Astrocyte (in vitro differentiated cells and primary cell): ENCODE measurements around the gene FOLR1. TPM values are rescaled to one million over a fixed set of nuclear protein-coding genes. Genes with fewer than 3 reads are reported as not detected.
A peak's percentile ranks its signal among the peaks of the same experiment; 100 is the strongest.

Experiments used
- DNase-seq: peaks from one replicate; pipeline ENCODE4 v3.0.0-alpha.2; 2010; ENCODE audit warnings: low read depth
- FAIRE-seq: peaks from 2 replicates; lab custom pipeline; 2011; peaks lifted over from hg19 to GRCh38; lab: Jason Lieb, UNC
- H2AFZ ChIP-seq: 2 replicates; pipeline ENCODE4 v1.6.0; 2012; ENCODE audit warnings: low read depth, low read length, inconsistent platforms
- H3K27ac ChIP-seq: 2 replicates; pipeline ENCODE4 v1.5.1; 2011; ENCODE audit warnings: low read depth, low read length, inconsistent platforms
- H3K27me3 ChIP-seq: 2 replicates; pipeline ENCODE4 v1.6.0; 2011; ENCODE audit warnings: low read length, inconsistent platforms; ENCODE audit not compliant: insufficient read depth
- H3K36me3 ChIP-seq: 2 replicates; pipeline ENCODE4 v1.5.1; 2011; ENCODE audit warnings: low read length, inconsistent platforms; ENCODE audit not compliant: insufficient read depth
- H3K4me1 ChIP-seq: 2 replicates; pipeline ENCODE4 v1.5.1; 2011; ENCODE audit warnings: low read length, inconsistent platforms; ENCODE audit not compliant: insufficient read depth
- H3K4me2 ChIP-seq: 2 replicates; pipeline ENCODE4 v1.6.0; 2012; ENCODE audit warnings: low read length, inconsistent platforms
- H3K4me3 ChIP-seq: 2 replicates; pipeline ENCODE4 v1.5.1; 2011; ENCODE audit warnings: low read depth, mild to moderate bottlenecking, low read length, inconsistent platforms; ENCODE audit not compliant: insufficient read depth
- H3K79me2 ChIP-seq: 2 replicates; pipeline ENCODE4 v1.6.0; 2012; ENCODE audit warnings: mild to moderate bottlenecking, low read length, inconsistent platforms; ENCODE audit not compliant: insufficient read depth
- H3K9ac ChIP-seq: 2 replicates; pipeline ENCODE4 v1.6.0; 2012; ENCODE audit warnings: mild to moderate bottlenecking, low read length, inconsistent platforms
- H3K9me3 ChIP-seq: 2 replicates; pipeline ENCODE4 v1.5.1; 2012; ENCODE audit warnings: low read depth, mild to moderate bottlenecking, low read length, inconsistent platforms; ENCODE audit not compliant: insufficient read depth
- H4K20me1 ChIP-seq: 2 replicates; pipeline ENCODE4 v1.6.0; 2012; ENCODE audit warnings: low read length, inconsistent platforms; ENCODE audit not compliant: insufficient read depth
- H3K27ac Mint-ChIP-seq: one replicate; pipeline ENCODE4 v1.8.0; 2021; ENCODE audit warnings: mild to moderate bottlenecking, mixed read lengths; ENCODE audit not compliant: unreplicated experiment
- H3K27me3 Mint-ChIP-seq: one replicate; pipeline ENCODE4 v1.8.0; 2021; ENCODE audit warnings: low read depth, mixed read lengths; ENCODE audit not compliant: unreplicated experiment
- H3K36me3 Mint-ChIP-seq: one replicate; pipeline ENCODE4 v1.8.0; 2021; ENCODE audit warnings: low read depth, mixed read lengths; ENCODE audit not compliant: unreplicated experiment
- H3K4me1 Mint-ChIP-seq: one replicate; pipeline ENCODE4 v1.8.0; 2021; ENCODE audit warnings: low read depth, mixed read lengths; ENCODE audit not compliant: unreplicated experiment
- H3K4me3 Mint-ChIP-seq: one replicate; pipeline ENCODE4 v1.8.0; 2021; ENCODE audit warnings: mild to moderate bottlenecking, moderate library complexity, mixed read lengths; ENCODE audit not compliant: unreplicated experiment
- H3K9me3 Mint-ChIP-seq: one replicate; pipeline ENCODE4 v1.8.0; 2021; ENCODE audit warnings: mild to moderate bottlenecking, mixed read lengths; ENCODE audit not compliant: unreplicated experiment
- CTCF ChIP-seq: IDR thresholded peaks from 2 replicates; pipeline ENCODE4 v1.5.1; 2011; ENCODE audit warnings: low read depth, mild to moderate bottlenecking, inconsistent platforms, low read length, moderate library complexity; ENCODE audit not compliant: insufficient read depth
- EZH2 ChIP-seq: IDR thresholded peaks from 2 replicates; pipeline ENCODE4 v1.6.1; 2012; ENCODE audit warnings: mild to moderate bottlenecking, low read length, inconsistent platforms; ENCODE audit not compliant: insufficient read depth
- total RNA-seq: library from RNA; stranded (reverse); gene quantifications from 2 replicates; pipeline ENCODE4 v1.2.1, GENCODE V29; 2021

FOLR1 gene
- total RNA-seq, 1 donor from 2014 or later = 3.2 TPM

GRCh38 chr11:72243173-72244059 lies 51.5 kb downstream of the FOLR1 start:
- Histone ChIP-seq H3K27ac (no peak overlapping the region), H2AFZ (no peak overlapping the region), H3K9ac (no peak overlapping the region), H3K27me3 (peaks cover 74% of the 10 kb centered on the region), H3K4me2 (no peak overlapping the region), H3K4me3 (no peak overlapping the region), H3K9me3 (no peaks in the 10 kb centered on the region), H3K79me2 (no peaks in the 10 kb centered on the region), H3K36me3 (no peaks in the 10 kb centered on the region), H3K4me1 (peaks cover 24% of the 10 kb centered on the region), H4K20me1 (peaks cover 17% of the 10 kb centered on the region)
- Mint-ChIP-seq H3K4me3 (peak overlapping the region; percentile 55), H3K27ac (no peak overlapping the region), H3K4me1 (peaks cover 11% of the 10 kb centered on the region), H3K36me3 (peaks cover 4% of the 10 kb centered on the region), H3K9me3 (peaks cover 17% of the 10 kb centered on the region), H3K27me3 (peaks cover 40% of the 10 kb centered on the region)
- TF ChIP-seq CTCF = no peak
- peak; percentile 71 for TF ChIP-seq EZH2
- DNase-seq (no peak), FAIRE-seq (no peak)

GRCh38 chr11:72244060-72244360 lies 52.1 kb downstream of the FOLR1 start, which contains the start of gene PHOX2A:
Gene PHOX2A, minus strand, starts transcription at chr11:72244176. Its CDS starts 172 bp downstream, at chr11:72244004.
- peak within 1 kb of the TSS; percentile 73 for H3K4me2 ChIP-seq

More at GRCh38 chr11:72244060-72244360, 52.1 kb downstream of the FOLR1 start, which contains the start of gene PHOX2A:
- no peaks in the 10 kb centered on the region for H3K79me2 ChIP-seq
- FAIRE-seq (no peak), DNase-seq (no peak)
- no peaks in the 10 kb centered on the region for H3K9me3 ChIP-seq
- Mint-ChIP-seq H3K9me3 (peaks cover 17% of the 10 kb centered on the region), H3K27me3 (peaks cover 39% of the 10 kb centered on the region), H3K4me3 (peak within 1 kb of the TSS; percentile 66), H3K36me3 (peaks cover 4% of the 10 kb centered on the region), H3K4me1 (peaks cover 7% of the 10 kb centered on the region), H3K27ac (no peak within 1 kb of the TSS)
- peaks cover 18% of the 10 kb centered on the region for H3K4me1 ChIP-seq
- H3K27ac ChIP-seq = no peak within 1 kb of the TSS
- TF ChIP-seq EZH2 (no peak), CTCF (no peak)
- H2AFZ ChIP-seq = no peak within 1 kb of the TSS
- peaks cover 75% of the 10 kb centered on the region for H3K27me3 ChIP-seq
- peaks cover 11% of the 10 kb centered on the region for H4K20me1 ChIP-seq
- no peak within 1 kb of the TSS for H3K9ac ChIP-seq
- no peaks in the 10 kb centered on the region for H3K36me3 ChIP-seq
- peak within 1 kb of the TSS; percentile 25 for H3K4me3 ChIP-seq
